ENCODE results near the gene WAC.

WAC gene

DNA sequence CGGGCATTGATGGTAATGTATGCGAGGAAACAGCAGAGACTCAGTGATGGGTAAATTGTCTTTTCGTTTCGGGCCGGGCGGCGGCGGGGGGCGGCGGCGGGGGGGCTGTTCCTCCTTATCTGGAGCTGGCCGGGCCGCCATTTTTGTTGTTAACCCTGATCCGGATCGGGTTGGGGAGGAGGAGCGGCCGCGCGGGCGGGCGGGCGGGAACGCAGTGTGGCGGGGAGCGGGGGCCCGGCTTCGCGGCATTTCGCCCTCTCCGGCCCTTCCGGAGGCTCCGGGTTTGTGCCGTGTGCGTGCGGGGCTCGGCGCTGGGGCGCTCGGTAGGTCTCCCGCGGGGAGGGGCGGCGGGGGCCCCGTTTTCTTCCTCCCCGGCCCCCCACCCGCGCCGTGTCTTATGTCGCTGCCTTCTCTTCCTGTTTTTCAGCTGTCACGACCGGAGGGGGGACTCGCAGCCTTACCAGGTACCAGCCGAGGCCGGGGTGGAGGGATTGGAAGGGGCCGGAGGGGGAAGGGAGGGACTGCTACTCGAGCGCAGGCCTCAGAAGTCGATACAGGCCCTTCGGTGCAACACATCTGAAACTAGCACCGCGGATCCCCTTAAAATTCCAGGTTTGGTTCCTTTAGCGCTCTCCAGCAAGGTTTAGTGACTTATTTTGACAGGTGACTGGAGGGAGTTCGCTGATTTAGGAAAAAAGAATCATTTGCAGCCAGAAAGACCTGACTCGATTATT, 820 bp downstream of the WAC start:
- DNase-seq, result peak; percentile 65

GRCh38 chr10:28535846-28536245, 2.9 kb downstream of the WAC start:
- DNase-seq, result no peak

GRCh38 chr10:28538595-28538994, 5.7 kb downstream of the WAC start:
- DNase-seq, result no peak

DNA sequence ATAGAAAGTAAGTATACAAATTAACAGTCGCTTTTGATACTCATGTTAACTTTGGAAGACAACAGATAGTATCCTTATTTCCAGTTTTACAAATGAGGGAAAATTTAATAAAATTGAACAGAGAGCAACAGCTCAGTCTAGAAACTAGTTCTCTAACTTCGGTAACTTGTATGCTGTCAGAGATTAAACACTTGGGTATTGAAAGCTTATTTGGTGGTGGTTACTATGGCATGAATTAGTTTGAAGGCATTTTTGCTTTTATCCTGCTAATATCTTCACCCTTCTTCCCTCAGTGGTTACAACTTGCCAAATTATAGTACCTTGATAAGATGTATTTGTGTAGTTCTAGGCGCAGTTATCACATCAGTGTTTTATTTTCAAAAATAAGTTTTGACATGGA, 7.2 kb downstream of the WAC start:
- no peak for DNase-seq

DNA sequence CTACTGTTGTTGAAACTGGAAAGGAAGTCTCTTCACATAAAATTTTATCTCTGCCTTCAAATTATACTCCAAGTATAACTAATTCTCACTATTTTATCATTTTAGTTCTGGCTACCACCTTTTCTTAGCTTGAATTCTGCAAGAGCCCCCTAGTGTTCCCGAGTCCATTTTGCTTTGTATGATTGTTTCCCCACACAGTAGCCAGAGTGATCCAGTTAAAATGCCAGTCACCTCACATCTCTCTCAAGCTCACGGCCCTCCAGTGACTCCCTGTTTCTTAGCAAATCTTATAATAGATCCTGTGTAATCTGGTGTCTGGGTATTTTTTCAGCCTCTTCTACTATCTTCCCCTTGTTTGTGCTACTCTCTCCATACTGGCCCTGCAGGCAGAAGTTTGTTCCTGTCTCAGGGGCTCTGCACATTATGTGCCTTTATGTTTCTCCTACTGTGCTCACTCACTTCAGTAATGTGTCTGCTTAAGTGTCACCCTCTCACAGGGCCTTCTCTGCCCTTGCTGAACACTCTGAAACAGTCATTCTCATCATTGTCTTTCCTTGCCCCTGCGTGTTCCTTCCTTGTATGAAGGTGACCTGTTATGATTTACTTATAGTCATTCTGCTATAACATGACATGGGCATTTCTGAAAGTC, 8.9 kb downstream of the WAC start:
- DNase-seq, result no peak

DNA sequence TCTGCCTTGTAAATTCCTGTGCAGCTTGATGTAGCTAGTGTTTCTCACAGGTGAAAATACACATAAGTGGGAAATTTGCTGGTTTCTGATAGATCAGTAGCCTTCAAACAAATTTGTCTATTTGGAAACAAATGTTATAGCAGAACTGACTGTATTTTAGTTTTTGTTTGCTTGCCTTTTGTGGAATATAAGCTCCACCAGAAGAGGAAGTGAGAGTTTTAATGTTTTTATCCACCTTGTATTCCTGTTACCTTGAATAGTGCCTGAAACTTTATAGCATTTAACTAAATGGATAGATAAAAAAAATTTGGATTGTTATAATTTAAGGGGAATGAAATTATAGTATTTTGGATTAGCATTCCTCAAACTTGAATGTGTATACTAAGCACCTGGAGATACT, 9.8 kb downstream of the WAC start:
- no peak for DNase-seq

DNA sequence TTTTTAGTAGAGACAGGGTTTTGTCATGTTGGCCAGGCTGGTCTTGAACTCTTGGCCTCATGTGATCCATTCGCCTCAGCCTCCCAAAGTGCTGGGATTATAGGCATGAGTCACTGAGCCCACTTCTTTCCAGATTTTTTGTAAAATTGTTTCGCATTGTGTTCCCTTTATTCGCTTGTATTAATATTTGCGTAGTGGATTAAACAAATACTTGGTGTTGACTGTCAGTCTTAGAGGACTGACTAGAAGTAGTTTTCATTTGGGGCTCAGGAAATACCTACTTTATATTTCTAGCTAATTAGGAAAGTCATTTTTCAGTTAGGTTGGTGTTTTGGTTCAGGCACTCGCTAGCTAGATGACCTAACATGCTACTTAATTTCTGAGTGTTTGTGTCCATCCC, 11.1 kb downstream of the WAC start:
- no peak for DNase-seq

GRCh38 chr10:28545967-28546644, 13.2 kb downstream of the WAC start:
- DNase-seq, result no peak

DNA sequence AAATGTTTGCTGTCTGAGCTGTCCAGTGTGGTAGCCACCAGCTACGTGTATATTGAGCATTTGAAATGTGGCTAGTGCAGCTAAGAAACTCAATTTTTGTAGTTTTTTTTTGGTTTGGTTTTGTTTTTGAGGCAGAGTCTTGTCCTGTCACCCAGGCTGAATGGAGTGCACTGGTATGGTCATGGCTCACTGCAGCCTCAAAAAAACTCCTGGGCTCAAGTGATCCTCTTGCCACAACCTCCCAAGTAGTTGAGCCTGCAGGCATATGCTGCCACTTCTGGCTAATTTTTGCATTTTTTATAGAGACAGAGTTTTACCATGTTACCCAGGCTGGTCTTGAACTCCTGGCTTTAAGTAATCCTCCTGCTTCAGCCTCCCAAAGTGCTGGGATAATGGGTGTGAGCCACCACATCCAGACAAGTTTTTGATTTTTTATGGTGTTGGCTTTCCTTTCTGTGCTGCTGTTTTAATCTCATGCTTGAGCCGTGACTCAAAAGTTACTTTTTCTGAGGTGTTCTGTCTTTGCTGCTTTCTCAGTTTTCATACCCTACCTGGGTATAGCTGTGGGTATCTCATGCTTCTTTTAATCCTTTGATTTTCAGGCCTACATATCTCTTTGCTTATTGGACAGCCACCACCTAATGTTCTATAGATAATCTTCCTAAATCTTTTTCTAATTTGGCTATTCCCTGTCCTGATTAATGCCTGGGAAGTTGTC, 16.0 kb downstream of the WAC start:
- peak; percentile 27 for DNase-seq

- no peak for DNase-seq
Measured at GRCh38 chr10:28551086-28551485, 18.2 kb downstream of the WAC start.

GRCh38 chr10:28552775-28553174, 19.9 kb downstream of the WAC start:
- no peak for DNase-seq

GRCh38 chr10:28554009-28554408, 21.1 kb downstream of the WAC start:
- no peak for DNase-seq

DNA sequence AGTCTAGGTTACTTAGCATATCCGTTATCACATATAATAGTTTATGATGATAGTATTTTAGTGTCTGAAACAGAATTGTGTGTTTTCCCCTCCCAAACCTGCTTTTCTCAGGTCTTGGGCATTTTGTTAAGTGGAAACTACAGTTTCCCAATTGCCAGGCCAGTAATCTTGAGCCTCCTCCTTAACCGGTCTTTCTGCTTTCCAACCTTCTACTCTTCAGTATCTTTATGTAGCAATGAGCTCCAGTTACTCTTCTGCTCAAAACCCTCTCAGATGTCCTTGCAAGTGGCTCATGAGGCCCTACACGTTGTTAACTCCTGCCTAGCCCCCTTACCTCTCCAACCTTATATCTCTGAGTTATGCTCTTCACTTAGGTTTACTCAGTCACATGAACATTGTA, 22.0 kb downstream of the WAC start:
- no peak for DNase-seq

DNA sequence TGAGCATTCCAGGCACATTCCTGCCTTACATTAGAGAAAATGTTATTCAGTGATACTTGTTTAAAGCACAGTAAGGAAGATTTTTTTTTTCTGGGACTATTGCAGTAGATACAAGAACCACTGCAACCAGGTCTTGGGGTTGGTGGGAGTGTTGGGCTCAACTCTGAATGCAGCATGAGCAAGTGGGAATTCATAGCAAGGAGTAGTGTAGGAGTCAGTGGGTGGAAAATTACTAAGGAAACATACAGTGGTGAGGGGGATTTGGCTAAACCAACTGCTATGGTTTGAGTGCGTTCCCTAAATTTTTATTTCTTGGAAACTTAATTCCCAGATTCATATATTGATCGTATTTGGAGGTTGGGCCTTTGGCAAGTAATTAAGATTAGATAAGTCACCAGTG, 22.4 kb downstream of the WAC start:
- no peak for DNase-seq

DNA sequence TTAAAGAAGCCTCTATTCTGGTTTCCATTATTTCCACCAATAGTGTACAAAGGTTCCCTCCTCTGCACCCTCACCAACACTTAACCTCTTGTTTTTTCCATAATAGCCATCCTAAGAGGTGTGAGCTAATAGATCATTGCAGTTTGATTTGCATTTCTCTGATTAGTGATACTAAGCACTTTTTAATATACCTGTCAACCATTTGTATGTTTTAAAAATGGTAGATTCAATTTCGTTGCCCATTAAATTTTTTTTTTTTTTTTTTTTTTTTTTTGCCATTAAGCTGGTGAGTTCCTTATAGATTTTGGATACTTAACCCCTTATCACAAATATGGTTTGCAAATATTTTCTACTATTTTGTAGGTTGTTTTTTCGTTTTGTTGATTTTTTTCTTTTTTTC, 23.2 kb downstream of the WAC start:
- no peak for DNase-seq

DNA sequence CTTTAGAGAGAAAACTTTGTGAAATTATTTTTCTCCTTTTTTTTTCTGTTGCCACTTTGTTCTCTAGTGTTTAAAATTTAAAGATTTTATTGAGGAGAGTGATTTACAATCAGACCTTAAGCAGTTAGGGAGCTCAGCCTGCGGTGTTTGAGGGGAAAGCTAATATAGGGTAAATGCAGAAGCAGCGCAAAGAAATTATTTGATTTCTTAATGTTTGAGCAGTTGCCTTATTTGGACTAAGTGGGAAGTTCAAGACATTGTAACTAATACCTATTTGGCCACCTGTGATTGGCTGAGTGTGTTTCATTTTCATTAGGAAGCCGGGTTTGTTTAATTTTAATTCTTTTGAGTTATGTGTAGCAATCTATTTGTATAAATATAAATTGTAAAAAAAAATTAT, 25.3 kb downstream of the WAC start:
- DNase-seq, result no peak

DNA sequence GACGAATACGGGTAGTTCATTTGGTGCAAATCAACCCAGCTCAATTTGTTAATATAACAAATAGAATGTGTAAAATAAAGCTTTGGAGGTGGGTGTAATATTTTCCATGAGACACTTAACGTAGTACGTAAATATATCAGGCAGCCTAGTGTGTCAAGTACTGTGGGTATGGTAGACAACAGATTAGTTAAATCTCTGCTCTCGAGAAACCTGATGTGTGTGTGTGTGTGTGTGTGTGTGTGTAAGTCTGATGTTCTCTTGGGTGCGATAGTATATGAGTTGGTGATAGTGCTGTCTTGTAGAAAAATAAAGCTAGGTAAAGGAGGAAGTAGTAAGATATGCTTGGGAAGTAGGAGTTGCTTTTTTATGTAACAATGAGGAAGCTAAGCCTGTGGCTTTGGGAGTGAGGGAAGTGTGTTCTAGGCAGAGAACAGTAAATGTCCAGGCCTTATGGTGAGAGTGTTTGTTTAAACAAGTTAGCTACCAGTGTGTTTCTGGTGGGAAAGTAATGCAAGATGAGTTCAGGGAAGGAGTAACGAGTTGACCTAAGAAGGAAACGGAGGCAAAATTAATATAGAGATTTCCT, 26.1 kb downstream of the WAC start:
- no peak for DNase-seq

DNA sequence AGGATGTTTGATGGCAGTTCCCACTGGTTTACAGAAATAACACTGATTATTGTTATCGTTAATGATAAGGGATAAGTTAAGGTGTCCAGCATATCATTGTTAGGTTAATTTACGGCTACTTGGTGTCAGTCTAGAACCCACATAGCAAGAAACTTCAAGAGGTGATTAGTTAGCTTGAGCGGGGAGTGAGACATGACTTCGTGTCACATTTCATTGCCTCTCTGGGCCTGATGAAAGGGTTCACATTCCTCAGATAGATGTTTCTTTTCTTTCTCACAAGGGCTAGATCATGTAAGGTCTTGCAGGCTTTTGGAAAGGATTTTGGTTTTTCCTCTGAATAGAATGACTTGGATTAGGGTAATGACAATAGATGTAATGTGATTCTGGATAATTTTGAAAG, 26.7 kb downstream of the WAC start:
- DNase-seq, result no peak

DNA sequence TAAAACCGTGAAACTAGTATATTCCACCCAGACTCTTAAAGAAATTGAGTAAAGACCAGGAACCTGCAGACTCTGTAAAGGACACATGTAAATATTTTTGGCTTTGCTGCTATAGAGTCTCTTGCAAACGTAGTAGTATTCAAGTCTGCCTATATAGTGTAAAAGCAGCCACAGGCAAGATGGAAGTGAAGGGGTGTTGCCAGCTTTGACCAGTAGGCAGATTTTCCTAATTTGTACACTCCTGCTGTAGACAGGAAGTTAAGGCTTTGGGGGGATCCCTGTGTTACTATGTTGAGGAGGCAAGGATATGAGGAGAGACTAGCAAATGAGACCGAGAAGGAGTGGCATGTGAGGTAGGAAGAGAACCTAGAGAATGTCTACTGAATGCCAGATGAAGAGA, 27.7 kb downstream of the WAC start:
- no peak for DNase-seq

DNA sequence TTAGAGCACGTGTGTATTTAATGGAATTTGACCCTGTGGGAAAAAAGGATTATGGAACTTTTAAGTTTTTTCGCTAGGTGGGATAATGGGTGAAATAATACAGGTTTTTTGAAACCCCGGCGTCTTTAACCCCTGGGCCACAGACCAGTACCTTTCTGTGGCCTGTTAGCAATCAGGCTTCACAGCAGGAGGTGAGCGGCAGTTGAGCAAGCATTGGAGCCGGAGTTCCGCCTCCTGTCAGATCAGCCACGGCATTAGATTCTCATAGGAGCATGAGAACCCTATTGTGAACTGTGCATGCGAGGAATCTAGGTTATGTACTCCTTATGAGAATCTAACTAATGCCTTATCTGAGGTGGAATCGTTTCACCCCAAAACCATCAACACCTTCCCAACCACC, 28.6 kb downstream of the WAC start:
- no peak for DNase-seq

DNA sequence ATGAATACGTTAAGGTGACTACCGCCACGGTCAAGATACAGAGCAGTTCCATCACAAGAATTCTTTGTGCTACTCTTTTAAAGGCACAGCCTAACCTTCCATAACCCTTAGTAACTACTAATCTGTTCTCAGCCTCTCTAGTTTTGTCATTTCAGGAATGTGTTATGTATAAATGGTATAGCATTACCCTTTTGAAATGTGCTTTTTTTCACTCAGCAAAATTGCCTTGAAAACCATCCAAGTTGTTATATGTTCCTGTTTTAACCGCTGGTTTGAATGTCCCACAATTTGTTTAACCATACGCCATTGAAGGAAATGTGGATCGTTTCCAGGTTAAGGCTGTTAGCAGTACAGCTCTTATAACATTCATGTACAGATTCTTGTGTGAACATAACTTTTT, 32.0 kb downstream of the WAC start:
- peak; percentile 33 for DNase-seq

GRCh38 chr10:28566458-28567015, 33.6 kb downstream of the WAC start:
- no peak for DNase-seq

Measured in activated CD4-positive, alpha-beta T cell treated with anti-CD3 and anti-CD28 coated beads, Interleukin-2, amount 50 U/mL, for 16 hours (primary cell).